ENCODE data around the gene ARHGAP44.

DNA sequence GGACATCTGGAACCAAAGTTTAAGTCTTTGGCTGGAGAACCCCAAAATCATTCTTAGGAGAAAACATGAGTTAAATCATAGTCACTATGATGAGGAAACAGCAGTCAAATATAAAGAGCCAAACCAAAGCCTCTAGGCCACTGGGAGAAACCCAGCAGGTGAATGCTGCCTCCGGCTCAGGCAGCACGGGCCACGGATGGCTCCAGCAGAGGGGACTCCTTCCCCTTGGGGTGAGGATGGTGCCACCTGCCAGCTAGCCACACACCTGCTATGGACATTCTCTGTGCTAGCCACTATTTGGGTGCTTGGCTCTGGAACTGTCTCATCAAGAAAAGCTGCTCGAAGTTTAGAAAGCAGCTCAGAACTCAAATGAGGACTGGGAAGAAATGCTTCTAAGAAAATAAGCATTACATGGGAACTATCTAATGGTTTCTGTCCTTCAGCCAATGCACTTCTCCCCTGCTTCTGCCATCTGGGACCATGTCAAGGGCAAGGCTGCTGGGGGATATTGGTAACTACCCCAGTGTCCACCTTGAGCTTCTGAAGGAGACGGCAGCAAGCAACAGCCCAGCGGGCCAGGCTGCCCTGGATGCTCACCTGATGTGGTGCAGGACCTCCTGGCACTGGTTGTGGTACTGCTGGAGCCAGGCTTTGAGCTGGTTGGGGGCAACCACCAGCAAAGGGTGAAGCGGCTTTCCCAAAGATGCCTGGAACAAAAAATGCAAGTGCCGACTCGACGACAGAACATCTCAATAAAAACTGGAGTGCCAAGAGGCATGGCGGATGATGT, 206.0 kb downstream of the ARHGAP44 start:
- TF ChIP-seq POLR2AphosphoS5 (IDR thresholded peaks at IDR 0.05; ENCODE audit: low read depth) (no peak), CTCF (IDR thresholded peaks at IDR 0.05; ENCODE audit: insufficient read depth, low read length) (no peak), SPI1 (IDR thresholded peaks at IDR 0.05; ENCODE audit: borderline replicate concordance, low read depth) (no peak), GABPA (IDR thresholded peaks at IDR 0.05; ENCODE audit: low read depth) (no peak)
- TF ChIP-seq, protein P1, sequence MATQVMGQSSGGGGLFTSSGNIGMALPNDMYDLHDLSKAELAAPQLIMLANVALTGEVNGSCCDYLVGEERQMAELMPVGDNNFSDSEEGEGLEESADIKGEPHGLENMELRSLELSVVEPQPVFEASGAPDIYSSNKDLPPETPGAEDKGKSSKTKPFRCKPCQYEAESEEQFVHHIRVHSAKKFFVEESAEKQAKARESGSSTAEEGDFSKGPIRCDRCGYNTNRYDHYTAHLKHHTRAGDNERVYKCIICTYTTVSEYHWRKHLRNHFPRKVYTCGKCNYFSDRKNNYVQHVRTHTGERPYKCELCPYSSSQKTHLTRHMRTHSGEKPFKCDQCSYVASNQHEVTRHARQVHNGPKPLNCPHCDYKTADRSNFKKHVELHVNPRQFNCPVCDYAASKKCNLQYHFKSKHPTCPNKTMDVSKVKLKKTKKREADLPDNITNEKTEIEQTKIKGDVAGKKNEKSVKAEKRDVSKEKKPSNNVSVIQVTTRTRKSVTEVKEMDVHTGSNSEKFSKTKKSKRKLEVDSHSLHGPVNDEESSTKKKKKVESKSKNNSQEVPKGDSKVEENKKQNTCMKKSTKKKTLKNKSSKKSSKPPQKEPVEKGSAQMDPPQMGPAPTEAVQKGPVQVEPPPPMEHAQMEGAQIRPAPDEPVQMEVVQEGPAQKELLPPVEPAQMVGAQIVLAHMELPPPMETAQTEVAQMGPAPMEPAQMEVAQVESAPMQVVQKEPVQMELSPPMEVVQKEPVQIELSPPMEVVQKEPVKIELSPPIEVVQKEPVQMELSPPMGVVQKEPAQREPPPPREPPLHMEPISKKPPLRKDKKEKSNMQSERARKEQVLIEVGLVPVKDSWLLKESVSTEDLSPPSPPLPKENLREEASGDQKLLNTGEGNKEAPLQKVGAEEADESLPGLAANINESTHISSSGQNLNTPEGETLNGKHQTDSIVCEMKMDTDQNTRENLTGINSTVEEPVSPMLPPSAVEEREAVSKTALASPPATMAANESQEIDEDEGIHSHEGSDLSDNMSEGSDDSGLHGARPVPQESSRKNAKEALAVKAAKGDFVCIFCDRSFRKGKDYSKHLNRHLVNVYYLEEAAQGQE (IDR thresholded peaks at IDR 0.05; ENCODE audit: insufficient replicate concordance, low read depth): no peak
